SIG-M5 (cell line): ENCODE measurements around the gene ZNF629.

Experiments used
- DNase-seq: peaks from one replicate; lab custom pipeline; 2025; lab: John Stamatoyannopoulos, UW

Gene ZNF629

DNA sequence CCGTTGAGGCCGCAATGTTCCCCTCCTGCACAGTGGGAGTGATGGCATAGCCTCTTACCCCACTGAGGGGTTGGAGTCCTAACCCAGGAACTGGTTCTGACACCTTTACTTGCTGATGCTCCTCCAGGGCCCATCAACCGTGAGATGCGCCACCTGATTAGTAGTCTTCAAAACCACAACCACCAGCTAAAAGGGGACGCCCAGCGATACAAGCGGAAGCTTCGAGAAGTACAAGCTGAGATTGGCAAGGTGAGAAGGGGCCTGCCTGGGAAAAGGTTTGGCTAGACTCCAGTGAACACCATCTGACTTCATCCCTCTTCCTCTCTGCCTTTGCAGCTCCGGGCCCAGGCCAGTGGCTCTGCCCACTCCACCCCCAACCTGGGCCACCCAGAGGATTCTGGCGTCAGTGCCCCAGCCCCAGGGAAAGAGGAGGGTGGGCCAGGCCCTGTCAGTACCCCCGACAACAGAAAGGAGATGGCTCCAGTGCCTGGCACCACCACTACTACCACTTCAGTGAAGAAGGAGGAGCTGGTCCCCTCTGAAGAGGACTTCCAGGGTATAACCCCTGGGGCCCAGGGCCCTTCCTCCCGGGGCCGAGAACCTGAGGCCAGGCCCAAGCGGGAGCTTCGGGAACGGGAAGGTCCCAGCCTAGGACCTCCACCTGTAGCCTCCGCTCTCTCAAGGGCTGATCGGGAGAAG is 19.1 kb downstream of the ZNF629 start:
- no peak for DNase-seq

DNA sequence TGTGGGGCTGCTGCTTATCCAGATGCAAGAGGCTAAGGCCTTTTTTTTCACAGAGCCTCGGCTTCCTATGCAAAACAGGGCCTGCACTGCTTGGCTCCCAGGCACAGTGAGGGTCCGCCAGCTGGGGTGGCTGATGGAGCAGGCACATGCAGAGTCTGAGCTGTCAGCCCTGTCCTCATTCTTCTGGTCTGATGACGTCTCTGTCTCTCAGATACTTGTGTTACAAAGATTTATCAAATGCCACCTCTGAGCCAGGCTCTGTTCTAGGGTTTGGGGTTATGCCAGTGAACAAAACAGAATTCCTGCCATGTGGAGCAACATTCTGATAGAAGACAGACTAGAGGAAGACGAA is 20.1 kb downstream of the ZNF629 start:
- DNase-seq = no peak

DNA sequence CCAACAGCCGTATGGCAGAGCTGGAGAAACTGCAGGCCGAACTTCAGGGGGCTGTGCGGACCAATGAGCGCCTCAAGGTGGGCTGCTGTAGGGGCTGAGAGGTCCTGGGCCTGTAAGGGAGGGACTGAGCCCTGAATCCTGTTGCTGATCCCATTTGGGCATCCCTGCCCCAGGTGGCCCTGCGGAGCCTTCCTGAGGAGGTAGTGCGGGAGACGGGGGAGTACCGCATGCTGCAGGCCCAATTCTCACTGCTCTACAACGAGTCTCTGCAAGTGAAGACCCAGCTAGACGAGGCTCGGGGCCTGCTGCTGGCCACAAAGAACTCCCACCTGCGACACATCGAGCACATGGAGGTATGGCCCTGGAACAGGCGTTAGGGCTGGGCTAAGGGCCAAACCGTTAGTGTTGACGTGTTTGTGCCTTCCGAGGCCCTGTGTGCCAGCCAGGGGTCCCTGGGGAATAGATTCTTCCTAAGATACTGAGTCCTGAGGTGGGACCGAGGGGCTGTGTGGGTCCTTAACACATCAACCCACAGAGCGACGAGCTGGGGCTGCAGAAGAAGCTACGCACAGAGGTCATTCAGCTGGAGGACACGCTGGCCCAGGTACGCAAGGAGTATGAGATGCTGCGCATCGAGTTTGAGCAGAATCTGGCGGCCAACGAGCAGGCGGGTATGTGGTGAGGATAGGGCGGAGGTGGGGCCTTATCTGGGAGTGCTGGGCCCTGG is 20.6 kb downstream of the ZNF629 start:
- no peak for DNase-seq

DNA sequence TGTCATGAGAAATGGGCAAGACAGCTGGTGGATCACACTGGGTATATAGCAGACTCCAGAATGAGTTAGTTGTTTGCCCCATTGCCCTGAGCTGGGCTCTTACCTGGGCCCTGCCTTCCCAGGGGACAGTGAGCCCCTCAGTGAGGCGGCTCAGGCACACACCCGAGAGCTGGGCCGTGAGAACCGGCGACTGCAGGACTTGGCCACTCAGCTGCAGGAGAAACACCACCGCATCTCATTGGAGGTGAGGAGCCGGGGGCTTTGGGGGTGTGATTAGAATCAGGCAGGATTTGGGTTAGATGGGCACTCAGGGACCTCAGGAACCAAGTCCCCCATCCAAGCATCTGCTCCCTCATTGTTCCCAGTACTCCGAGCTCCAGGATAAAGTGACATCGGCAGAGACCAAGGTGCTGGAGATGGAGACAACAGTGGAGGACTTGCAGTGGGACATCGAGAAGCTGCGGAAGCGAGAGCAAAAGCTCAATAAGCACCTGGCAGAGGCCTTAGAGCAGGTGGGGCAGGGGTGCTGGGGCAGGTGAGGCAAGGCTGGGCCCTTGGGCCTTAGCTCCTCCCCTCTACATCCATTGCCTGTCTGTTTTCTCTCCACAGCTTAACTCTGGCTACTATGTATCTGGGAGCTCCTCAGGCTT is 22.1 kb downstream of the ZNF629 start:
- no peak for DNase-seq

DNA sequence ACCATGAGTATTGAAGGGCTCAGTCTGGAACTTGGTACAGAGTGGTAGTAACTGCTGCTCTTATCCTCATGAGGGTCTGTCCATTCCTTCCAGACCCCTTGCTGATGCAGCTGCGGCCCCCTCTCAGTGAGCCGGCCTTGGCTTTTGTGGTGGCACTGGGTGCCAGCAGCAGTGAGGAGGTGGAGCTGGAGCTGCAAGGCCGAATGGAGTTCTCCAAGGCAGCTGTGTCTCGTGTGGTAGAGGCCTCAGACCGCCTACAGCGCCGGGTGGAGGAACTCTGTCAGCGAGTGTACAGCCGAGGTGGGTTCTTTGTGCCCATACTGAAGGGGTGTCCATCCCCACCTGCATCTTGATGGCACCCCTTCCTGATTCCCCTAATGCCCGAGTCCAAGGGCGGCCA is 22.9 kb downstream of the ZNF629 start:
- DNase-seq = no peak

DNA sequence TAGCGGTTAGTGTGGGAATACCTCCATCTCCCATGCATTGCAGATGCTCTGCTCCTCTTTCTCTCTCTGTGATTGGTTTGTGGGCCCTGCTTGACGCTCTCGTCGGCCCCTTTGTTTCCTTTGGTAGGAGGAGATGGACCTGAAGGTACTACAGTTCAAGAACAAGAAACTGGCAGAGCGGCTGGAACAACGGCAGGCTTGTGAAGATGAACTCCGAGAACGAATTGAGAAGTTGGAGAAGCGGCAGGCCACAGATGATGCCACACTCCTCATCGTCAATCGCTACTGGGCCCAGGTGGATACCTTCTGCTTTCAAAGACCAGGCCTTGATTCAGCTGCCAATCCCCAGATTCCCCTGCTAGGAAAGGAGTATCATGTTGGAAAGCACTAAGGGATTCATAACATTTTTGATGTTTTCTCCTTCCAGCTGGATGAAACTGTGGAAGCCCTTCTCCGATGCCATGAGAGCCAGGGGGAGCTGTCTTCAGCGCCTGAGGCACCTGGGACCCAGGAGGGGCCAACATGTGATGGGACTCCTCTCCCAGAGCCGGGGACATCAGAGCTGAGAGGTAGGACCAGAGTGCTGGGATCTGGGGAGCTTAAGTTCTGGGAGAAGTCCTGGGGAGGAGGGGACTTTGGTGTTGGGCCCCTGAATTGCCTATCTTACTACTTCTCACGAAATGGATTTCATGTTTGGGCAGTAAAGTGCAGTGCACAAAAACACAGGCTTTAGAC is 23.8 kb downstream of the ZNF629 start:
- no peak for DNase-seq

DNA sequence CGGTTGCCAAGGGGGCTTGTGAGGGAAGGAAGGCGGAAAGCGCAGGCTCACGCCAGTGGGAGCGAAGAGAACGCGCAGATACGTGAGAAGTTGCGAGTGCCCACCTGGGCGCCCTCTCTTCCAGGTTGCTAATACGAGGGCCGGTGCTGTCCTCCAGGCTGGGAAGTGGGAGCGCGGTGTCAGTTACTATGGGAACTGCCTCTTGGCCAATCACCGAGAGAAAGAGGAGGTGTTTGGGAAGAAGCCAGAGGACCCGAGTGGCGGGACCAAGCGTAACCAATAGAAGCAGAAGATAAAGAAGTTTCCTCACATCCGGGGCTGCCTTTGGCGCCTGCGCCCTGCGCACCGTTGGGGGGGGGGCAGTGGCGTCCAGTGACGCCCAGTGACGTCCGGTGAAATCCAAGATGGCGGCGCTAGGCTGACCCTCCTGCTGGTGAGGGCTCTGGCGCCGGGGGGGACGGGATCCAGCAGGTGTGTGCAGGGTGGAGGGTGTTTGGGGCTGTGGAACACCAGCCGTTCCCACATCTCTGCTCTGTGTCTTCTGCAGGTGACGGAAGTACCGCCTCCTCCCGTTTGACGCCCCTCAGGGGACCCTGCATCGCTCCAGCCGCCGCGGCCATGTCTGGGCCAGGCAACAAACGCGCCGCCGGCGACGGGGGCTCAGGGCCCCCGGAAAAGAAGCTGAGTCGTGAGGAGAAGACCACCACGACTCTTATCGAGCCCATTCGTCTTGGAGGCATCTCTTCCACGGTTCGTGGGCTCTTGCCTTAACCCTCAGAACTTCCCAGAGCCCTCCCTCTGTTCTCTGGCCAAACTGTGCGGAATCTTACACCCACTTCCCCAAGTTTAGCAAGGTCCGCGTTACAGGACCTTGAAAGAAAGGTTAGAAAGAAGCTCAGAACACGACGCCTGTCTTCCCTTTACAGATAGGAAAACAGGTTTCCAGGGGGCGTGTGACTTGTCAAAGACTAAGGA is 24.8 kb downstream of the ZNF629 start, which contains the start of the genes CFAP119 and RNF40:
Gene CFAP119 (minus strand): TSS at position 135 of the 975 bp plus-strand sequence. CDS start 314 bp downstream, outside the sequence.
Gene RNF40 (plus strand): TSS at position 395 of the 975 bp plus-strand sequence. CDS start 224 bp downstream, at position 619.
- peak; percentile 87 for DNase-seq

DNA sequence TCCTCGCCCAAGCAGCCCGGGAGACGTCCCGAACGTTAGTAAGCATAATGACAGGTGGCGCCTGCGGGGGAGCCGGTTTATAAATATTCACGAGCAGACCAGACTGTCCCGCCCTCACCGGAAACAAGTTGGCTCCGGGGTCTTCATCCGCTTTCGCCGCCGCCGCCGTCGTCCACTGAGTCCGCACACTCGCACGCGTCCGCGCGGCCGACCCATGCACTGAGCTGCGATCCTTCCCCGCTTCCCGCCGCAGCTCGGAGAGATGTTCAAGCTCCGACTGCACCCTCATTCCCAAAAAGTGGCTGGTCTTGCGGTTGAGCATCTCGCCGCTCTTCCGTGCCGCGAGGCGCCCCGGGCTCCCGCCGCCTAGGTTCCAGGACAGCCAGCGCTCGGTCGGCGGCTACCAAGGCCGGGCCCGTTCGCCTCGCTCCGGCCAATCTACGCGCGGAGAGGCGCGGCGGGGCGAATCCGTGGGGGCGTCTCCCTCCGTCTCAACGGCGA is 25.5 kb downstream of the ZNF629 start:
- no peak for DNase-seq

DNA sequence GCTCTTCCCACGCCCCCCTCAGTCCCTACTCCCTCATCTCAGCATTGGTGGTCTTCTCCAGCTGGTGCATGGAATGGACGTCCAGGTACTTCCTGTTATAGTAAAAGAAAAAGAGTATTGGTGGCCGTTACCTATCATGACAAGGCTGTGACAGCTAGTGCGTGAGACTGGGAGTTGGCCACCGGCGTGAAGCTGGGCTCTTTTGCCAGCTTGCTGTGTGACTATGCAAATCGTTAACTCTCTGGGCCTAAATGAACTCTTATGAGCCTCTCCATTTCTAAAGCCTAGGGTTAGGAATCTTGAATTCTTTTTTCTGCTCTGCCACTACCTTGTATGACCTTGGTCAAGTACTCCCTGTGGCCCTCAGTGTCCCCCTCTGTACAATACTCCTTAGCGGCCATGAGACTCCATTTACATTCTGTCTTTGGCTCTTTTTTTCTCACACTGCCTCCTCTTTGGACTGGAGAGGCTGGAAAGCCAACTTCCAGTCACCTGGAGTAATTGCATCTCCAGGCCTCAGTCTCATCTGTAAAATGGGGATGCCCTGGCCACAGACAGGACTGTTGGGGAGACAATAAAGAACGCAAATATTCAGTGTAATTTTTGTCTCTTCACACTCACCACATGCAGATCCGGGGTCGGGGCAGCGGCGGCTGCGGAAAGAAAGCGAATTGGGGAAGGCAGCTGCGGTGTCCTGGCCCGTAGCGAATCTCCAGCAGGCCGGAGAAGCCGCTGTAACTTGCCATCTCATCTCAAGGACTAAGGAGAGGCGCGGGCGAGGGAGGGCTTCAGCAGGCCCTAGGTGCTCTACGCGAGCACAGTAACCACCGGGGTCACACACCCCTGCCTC is 26.2 kb downstream of the ZNF629 start:
- no peak for DNase-seq

DNA sequence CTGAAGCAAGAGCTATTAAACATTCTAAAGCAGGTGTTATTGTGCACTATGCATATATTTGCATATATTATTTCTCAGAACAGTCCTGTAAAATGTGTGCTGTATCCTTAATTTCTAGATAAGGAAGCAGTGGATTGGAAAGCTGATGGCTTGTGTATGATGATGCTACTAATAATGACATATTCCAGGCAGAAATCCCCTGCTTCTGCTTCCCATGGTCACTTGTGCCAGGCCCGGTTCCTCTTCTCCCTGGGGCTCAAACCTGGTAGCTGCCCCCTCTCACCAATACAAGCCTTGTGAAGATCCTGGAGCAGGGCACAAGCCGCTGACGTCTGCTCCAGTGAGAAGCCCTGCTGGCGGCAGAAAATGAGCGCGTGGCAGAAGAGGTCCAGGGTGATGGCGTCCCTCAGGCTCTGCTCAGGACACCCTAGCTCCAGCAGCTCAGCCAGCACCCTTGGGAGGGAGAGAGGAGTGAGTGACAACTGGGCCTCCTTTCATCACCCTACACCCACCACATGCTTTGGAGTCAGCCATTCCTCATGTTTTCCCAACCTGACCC is 26.9 kb downstream of the ZNF629 start:
- no peak for DNase-seq

DNA sequence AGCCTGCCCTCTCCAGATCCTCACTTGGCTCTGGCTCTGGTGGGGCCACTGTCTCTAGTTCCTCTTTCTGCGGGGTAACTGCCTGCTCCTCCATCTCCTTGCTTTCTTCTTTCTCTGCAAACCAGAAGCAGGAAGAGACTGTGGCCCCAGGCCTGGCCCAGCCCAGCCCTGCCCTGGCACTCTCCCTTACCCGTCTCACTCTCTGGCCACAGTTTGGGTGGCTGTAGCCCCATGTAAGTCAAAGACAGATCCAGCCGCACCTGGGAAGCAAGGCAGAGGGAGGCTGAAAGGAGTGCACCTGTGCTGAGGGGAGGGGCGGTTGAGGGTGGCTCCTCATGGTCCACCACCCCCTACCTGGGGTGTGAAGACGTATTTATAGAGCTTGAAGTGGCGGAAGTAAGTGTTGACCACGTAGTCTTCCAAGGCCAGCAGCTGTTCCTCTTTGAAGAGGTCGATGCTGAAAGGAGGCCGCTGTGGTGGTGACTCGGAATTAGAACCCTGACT is 28.0 kb downstream of the ZNF629 start:
- DNase-seq = peak; percentile 40

DNA sequence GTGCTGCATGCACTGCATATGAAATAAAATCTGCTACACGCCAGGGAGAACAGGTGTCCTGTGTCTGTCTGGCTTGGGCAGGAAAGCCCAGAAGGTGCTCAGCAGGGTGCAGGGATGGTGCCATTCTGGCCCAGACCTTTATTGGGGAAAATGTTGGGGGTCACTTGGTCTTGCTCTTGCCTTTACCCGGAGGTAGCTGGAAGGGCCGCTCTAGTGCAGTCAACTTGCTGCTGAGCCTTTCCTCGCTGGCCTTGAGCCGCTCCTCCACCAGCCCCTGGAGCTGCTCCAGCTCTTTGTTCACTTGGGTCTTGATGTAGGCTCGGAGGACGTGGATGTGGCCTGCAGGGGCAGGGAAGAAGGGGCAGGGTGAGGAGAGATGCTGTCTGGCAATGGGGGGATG is 29.7 kb downstream of the ZNF629 start:
- DNase-seq = no peak

DNA sequence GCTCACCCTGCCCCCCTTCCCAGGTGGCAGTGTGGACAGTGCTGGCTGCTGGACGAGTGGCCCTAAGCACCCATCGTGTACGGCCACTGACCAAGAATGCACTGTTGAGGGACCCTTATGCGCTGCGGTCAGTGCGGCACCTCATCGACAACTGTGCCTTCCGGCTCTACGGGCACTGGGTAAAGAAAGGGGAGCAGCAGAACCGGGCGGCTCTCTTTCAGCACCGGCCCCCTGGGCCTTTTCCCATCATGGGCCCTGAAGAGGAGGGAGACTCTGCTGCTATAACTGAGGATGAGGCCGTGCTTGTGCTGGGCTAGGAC is 30.3 kb downstream of the ZNF629 start:
- DNase-seq = no peak

DNA sequence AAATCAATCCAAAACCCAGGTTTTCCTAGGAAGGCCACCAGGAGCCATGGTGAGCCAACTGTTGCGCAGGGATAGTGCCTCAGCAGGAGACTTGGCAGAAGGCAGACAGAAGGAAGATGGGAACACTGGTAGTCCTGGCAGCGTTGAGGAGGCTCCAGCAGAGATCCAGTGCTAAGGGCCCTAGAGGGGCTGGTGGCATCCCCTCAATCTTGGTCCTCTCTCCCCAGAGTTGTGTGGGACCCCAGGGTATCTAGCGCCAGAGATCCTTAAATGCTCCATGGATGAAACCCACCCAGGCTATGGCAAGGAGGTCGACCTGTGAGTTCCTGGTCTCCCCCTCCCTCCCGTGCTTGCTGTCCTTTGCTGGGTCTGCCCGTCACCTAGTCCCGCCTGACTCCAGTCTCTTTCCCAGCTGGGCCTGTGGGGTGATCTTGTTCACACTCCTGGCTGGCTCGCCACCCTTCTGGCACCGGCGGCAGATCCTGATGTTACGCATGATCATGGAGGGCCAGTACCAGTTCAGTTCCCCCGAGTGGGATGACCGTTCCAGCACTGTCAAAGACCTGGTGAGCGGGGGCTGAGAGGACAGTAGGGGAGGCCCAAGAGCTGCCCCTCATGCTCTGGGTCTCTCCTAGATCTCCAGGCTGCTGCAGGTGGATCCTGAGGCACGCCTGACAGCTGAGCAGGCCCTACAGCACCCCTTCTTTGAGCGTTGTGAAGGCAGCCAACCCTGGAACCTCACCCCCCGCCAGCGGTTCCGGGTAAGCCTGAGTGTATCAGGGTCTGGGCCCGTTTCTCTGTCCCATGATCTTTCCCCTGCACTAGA is 30.8 kb downstream of the ZNF629 start:
- no peak for DNase-seq

DNA sequence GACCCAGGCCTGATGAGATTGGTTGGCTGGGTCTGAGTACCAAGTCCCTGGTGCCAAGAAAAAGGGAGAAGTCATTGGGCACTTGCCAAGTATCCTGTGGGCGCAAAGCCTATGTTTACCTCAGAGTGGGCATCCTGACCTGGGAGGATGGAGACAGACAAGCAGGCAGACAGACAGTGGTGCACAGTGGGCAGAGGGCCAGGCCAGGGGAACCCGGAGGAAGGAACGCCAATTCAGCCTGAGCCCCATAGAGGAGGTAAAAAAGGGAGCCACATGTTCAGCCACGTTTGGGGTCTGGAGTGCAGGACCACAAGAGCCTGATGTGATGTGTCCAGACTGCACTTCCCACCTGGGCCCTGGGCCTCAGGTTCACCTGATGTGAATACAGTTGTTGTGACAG is 33.4 kb downstream of the ZNF629 start:
- DNase-seq = no peak

DNA sequence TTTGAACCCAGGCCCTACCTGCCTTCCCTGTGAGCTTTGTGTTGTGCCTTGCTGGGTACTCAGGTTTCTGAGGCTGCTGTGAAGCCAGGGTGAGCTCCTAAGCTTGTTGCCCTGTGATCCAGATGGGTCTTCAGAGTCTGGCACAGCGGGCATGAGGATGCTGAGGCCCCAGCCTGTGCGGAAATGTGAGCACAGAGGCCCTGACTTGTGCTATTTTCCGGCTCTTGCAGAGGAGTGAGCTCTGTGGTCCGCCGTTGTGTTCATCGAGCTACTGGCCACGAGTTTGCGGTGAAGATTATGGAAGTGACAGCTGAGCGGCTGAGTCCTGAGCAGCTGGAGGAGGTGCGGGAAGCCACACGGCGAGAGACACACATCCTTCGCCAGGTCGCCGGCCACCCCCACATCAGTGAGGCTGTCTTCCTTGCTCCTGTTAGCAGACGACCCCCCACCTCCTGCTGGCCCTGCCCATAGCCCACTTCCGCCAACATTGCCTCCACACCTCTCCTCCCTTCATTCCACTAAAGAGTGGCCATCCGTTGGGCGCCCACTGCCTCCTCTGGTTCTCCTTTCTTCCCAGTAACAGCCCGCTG is 36.0 kb downstream of the ZNF629 start:
- DNase-seq = no peak

DNA sequence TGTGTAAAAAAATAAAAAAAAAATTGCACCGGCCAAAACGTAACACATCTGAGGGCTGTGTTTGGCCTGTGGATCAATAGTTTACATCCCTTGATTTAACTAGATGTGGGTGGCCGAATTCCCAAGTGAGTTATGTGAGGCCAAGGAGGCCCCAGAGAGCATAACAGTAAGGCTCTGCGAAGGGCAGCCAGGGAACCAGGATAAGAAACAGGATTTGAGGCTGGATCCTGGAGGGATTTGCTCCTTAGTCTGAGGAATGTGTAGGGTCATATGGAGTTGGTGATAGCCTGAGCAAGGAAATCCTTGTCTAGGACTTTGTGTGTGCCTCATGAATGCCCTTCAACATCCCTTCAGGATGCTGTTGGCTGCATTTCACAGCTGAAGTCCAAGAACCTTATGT is 36.8 kb downstream of the ZNF629 start:
- DNase-seq = no peak
